ENCODE results near the gene SLITRK1. TPM values are rescaled to one million over a fixed set of nuclear protein-coding genes. Genes with fewer than 3 reads are reported as not detected.

Gene SLITRK1
- total and polyA plus RNA-seq, 9 of the 15 experiments (the other 6 are each of a cell fraction or from before 2014, with no cell fraction given): not detected

DNA sequence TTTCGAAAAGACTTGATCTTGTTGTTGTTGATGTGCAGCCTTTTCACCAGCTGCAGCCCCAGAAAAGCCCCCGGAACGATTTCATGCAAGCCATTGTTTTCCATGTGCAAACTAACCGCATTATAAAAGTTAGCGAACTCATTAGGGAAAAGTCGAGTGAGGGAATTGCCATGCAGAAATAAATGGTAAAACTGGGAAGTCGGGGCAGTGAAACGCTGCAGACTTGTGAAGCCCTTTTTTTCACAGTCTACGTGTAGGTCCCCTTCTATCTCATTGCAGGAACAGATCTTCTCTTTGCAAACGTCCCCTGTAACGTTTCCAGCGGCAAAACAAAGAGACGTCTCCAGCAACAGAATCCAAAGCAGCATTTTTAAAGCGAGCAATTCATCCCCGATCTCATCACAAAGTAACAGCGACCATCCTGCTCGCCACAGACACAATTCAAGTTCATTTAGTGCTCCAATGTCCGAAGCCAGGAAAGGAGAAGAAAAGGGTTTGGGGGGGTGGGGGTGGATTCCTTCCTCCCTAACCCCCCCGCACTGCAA is 1.1 kb downstream of the SLITRK1 start:
- Histone ChIP-seq H3K9me3 (replicated peaks; ENCODE audit: control insufficient read depth, insufficient read depth, low read depth, low read length) (no peaks in the 10 kb centered on the region), H3K79me2 (ENCODE audit: control insufficient read depth, insufficient read depth, low read length) (no peaks in the 10 kb centered on the region), H3K9ac (ENCODE audit: insufficient read depth in 1 of 2, low read depth in 2 of 2, low read length in 2 of 2) (no peak overlapping the region), H3K4me1 (replicated peaks in 1 of 2; ENCODE audit: control insufficient read depth in 2 of 2, insufficient read depth in 2 of 2, low read length in 2 of 2) (no peaks in the 10 kb centered on the region), H3K27me3 (ENCODE audit: control insufficient read depth in 2 of 2, insufficient read depth in 2 of 2, low read length in 2 of 2) (no peaks in the 10 kb centered on the region), H3K4me3 (no peak overlapping the region), H3K9me1 (ENCODE audit: control insufficient read depth, insufficient read depth, low read length) (no peaks in the 10 kb centered on the region), H2AFZ (ENCODE audit: low read depth, low read length) (no peak overlapping the region), H3K36me3 (ENCODE audit: control insufficient read depth, insufficient read depth, low read length) (no peaks in the 10 kb centered on the region), H3K27ac (ENCODE audit: extremely low read depth, low read depth, low read length) (no peak overlapping the region), H4K20me1 (replicated peaks; ENCODE audit: control insufficient read depth, insufficient read depth, low read length) (no peaks in the 10 kb centered on the region), H3K4me2 (ENCODE audit: insufficient read depth, low read length) (no peak overlapping the region)
- DNase-seq (ENCODE audit: extremely low read depth in 1 of 4, low spot score in 3 of 4) (no peak), FAIRE-seq (no peak), ATAC-seq (no peak)
- in situ Hi-C loops (cut with MboI) (no loop called here), intact Hi-C loops (cut with micrococcal nuclease) (no loop called here)
- POLR2A ChIA-PET: no interaction called here
- TF ChIP-seq EWSR1 (IDR thresholded peaks at IDR 0.05; ENCODE audit: borderline replicate concordance, low read depth, partially characterized antibody) (no peak), BRD4 (IDR thresholded peaks at IDR 0.05) (no peak)
- TF ChIP-seq, protein P1, sequence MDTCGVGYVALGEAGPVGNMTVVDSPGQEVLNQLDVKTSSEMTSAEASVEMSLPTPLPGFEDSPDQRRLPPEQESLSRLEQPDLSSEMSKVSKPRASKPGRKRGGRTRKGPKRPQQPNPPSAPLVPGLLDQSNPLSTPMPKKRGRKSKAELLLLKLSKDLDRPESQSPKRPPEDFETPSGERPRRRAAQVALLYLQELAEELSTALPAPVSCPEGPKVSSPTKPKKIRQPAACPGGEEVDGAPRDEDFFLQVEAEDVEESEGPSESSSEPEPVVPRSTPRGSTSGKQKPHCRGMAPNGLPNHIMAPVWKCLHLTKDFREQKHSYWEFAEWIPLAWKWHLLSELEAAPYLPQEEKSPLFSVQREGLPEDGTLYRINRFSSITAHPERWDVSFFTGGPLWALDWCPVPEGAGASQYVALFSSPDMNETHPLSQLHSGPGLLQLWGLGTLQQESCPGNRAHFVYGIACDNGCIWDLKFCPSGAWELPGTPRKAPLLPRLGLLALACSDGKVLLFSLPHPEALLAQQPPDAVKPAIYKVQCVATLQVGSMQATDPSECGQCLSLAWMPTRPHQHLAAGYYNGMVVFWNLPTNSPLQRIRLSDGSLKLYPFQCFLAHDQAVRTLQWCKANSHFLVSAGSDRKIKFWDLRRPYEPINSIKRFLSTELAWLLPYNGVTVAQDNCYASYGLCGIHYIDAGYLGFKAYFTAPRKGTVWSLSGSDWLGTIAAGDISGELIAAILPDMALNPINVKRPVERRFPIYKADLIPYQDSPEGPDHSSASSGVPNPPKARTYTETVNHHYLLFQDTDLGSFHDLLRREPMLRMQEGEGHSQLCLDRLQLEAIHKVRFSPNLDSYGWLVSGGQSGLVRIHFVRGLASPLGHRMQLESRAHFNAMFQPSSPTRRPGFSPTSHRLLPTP (IDR thresholded peaks at IDR 0.05; ENCODE audit: borderline replicate concordance, extremely low read depth, insufficient read length): no peak
- under 1% methylated on average over 15 of the region's 19 CpGs for WGBS (ENCODE audit: insufficient coverage, low coverage, missing lambda C conversion rate)
- no TSS peak for BruUV-seq (replicated peaks)
- CTCF ChIA-PET (ENCODE audit: low intra/inter-chr PET ratio): no interaction called here
